Measurements from ENCODE around the gene CYP1B1.
"Not testable (repeated sequence)": the region's sequence is repeated elsewhere in the genome, so short reads cannot be mapped to it uniquely, and the experiment has no call there.

The CYP1B1 gene

DNA sequence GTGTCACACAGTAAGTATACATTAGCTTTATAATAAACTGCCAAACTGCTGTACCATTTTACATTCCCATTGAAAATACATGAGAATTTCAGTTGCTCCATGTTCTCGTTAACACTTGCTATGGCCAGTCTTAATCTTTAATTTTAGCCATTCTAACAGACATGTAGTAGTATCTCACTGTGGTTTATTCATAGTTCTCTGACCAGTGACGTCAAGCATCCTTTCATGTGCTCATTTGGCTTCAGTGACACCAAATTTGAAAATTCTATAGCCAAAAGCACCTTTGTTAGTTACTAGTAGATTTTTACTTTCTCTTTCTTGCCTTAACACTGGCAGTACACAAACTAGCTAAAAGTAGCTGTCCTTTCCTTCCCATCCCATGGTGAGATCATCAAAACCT is 43.0 kb downstream of the CYP1B1 start:
- no peak for DNase-seq

DNA sequence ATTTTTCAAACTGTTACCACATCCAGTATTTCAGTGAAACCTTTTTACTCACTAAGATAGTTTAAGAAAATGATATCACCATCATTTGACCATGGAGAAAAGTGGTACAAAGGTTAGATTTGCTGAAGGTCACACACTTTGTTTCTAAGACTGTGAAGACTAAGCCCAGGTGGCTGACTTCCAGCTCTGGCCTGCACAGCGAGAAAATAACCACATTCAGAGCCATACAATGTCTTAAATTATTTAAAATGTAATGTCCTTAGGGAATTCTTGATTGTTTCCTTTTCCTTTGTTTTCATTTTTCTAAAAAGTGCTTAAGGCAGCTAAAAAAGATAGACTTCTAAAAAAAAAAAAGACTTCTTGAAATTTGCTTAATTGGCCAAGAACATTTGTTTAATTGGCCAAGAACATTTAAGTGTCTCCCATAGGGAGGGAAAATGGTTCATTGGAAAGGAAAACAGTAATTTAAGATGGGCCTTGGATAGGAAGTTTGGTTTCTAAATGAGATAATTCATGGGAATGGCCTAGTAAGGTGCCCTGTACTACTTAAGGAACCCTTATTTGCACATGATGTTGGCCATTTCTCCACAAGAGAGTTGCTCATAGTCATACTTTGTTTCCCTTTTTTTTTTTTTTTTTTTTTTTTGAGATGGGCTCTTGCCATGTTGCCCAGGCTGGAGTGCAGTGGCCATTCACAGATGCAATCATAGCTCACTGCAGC is 45.2 kb downstream of the CYP1B1 start:
- no peak for DNase-seq

- no peak for DNase-seq
Observed at GRCh38 chr2:38029512-38029911, 46.4 kb downstream of the CYP1B1 start.

DNA sequence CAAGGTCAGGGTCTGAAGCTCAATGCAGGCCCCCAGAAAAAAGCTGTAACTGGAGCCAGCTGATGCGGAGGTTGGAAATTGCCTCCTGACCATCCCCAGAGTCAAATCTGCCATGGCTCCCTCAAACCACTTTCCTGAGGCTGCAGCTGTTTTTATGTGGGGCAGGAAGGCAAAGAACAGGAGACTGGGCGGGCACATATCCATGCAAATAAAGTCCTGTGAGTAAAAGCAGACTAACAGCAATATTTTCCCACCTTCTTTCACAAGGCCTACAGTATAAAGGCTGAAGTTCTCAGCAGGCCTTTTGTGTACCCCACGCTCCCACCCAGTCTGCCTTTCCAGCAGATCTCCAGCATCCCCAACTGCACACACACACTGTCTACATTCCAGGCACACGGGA is 47.1 kb downstream of the CYP1B1 start:
- no peak for DNase-seq

GRCh38 chr2:38026846-38027245 is 49.1 kb downstream of the CYP1B1 start:
- no peak for DNase-seq

GRCh38 chr2:38021589-38021988 is 54.4 kb downstream of the CYP1B1 start:
- DNase-seq, result no peak

- not testable (repeated sequence) for DNase-seq
Observed at GRCh38 chr2:38020359-38021069, 55.4 kb downstream of the CYP1B1 start.

- DNase-seq, result no peak
Observed at GRCh38 chr2:38017836-38018235, 58.1 kb downstream of the CYP1B1 start.
